ENCODE results near the gene DIPK2A.

The DIPK2A gene

GRCh38 chr3:143973259-143974021, 1.8 kb downstream of the DIPK2A start:
- Histone ChIP-seq H3K27me3 (ENCODE audit: control insufficient read depth, insufficient read depth, low read length) (no peaks in the 10 kb centered on the region), H3K79me2 (peaks cover 17% of the 10 kb centered on the region), H3K4me2 (ENCODE audit: low read length) (peak overlapping the region; percentile 94), H3K9ac (peak overlapping the region; percentile 92), H3K27ac (peak overlapping the region; percentile 99), H2AFZ (peak overlapping the region; percentile 94), H3K36me3 (ENCODE audit: control insufficient read depth, insufficient read depth, low read length) (no peaks in the 10 kb centered on the region), H3K9me3 (ENCODE audit: control insufficient read depth, low read length) (no peaks in the 10 kb centered on the region), H3K4me3 (ENCODE audit: low read depth, low read length) (peak overlapping the region; percentile 89), H3K4me1 (peaks cover 4% of the 10 kb centered on the region)
- no peak for TF ChIP-seq CTCF (IDR thresholded peaks at IDR 0.05)

GRCh38 chr3:143974271-143975238, 2.9 kb downstream of the DIPK2A start:
- no peaks in the 10 kb centered on the region for H3K27me3 ChIP-seq (ENCODE audit: control insufficient read depth, insufficient read depth, low read length)
- peak overlapping the region; percentile 94 for H3K4me2 ChIP-seq (ENCODE audit: low read length)
- H3K79me2 ChIP-seq, result peaks cover 24% of the 10 kb centered on the region
- no peak overlapping the region for H3K4me3 ChIP-seq (ENCODE audit: low read depth, low read length)
- H3K27ac ChIP-seq, result peak overlapping the region; percentile 99
- no peaks in the 10 kb centered on the region for H3K9me3 ChIP-seq (ENCODE audit: control insufficient read depth, low read length)
- peak overlapping the region; percentile 94 for H2AFZ ChIP-seq
- no peak for TF ChIP-seq CTCF (IDR thresholded peaks at IDR 0.05)
- no peaks in the 10 kb centered on the region for H3K36me3 ChIP-seq (ENCODE audit: control insufficient read depth, insufficient read depth, low read length)
- peaks cover 4% of the 10 kb centered on the region for H3K4me1 ChIP-seq
- H3K9ac ChIP-seq, result no peak overlapping the region

- no peak overlapping the region for H3K9ac ChIP-seq
- peaks cover 4% of the 10 kb centered on the region for H3K4me1 ChIP-seq
- peak; percentile 56 for TF ChIP-seq CTCF (IDR thresholded peaks at IDR 0.05)
- no peak overlapping the region for H3K4me3 ChIP-seq (ENCODE audit: low read depth, low read length)
- no peaks in the 10 kb centered on the region for H3K36me3 ChIP-seq (ENCODE audit: control insufficient read depth, insufficient read depth, low read length)
- no peak overlapping the region for H3K4me2 ChIP-seq (ENCODE audit: low read length)
- no peaks in the 10 kb centered on the region for H3K27me3 ChIP-seq (ENCODE audit: control insufficient read depth, insufficient read depth, low read length)
- H3K9me3 ChIP-seq (ENCODE audit: control insufficient read depth, low read length), result no peaks in the 10 kb centered on the region
- H3K79me2 ChIP-seq, result peaks cover 24% of the 10 kb centered on the region
- no peak overlapping the region for H2AFZ ChIP-seq
- H3K27ac ChIP-seq, result no peak overlapping the region
These were observed 4.0 kb downstream of the DIPK2A start for GRCh38 chr3:143975554-143976152.

GRCh38 chr3:143977341-143978262, 6.0 kb downstream of the DIPK2A start:
- no peak for TF ChIP-seq CTCF (IDR thresholded peaks at IDR 0.05)
- Histone ChIP-seq H3K79me2 (peaks cover 24% of the 10 kb centered on the region), H3K9me3 (ENCODE audit: control insufficient read depth, low read length) (no peaks in the 10 kb centered on the region), H3K36me3 (ENCODE audit: control insufficient read depth, insufficient read depth, low read length) (no peaks in the 10 kb centered on the region), H3K9ac (no peak overlapping the region), H3K27me3 (ENCODE audit: control insufficient read depth, insufficient read depth, low read length) (no peaks in the 10 kb centered on the region), H3K4me1 (peaks cover 4% of the 10 kb centered on the region), H2AFZ (no peak overlapping the region), H3K4me2 (ENCODE audit: low read length) (no peak overlapping the region), H3K4me3 (ENCODE audit: low read depth, low read length) (no peak overlapping the region), H3K27ac (no peak overlapping the region)

All from parathyroid adenoma (tissue), 2 donors.